GM19455 (cell line): ENCODE results near the gene ZMIZ1.
A peak's percentile ranks its signal among the peaks of the same experiment; 100 is the strongest.

Experiments used
- ATAC-seq: cut with Tn5 transposase; IDR thresholded peaks from one replicate; pipeline ENCODE4 v1.9.1; 2021; ENCODE audit not compliant: unreplicated experiment

ZMIZ1 gene

DNA sequence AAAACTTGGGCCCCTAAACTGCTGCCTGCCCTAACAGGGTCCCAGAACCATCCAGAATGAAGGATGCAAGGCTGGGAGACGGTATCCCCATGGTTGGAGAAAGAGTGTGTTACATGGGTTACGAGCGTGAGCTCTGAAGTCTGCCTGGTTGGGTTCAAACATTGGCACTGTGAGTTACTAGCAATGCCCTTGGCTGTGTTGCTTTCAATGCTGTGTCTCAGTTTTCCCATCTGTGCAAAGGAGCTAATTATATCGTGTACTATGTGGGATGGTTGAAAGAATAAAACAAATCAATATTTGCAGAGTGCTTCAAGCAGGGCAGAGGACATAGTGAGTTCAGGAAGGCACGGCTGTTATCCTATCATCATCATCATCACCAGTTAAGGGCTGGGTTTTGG, 114.7 kb downstream of the ZMIZ1 start:
- no peak for ATAC-seq

- ATAC-seq: no peak
These were observed 115.4 kb downstream of the ZMIZ1 start for GRCh38 chr10:79184145-79184625.

DNA sequence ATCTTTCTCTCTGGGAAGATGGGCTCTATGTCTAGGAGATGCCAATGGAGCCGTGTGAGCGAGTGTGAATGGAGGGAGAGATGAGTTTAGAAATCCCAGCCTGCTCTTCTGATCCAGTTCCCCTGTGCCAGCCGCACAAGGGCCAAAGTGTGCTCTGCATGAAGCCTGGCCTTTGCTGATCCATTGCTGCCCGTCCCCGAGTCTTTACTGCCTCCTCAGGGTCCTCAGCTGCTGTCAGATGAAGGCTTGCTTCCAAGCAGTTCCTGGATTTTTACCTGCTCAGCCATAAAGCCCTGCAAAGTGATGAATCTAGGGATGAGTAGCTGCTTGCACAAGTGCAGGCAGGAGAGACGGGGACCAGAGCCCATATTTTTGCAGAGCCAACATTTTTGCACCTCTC, 115.9 kb downstream of the ZMIZ1 start:
- no peak for ATAC-seq

- ATAC-seq: no peak
These were observed 116.5 kb downstream of the ZMIZ1 start for GRCh38 chr10:79185067-79185774.

- ATAC-seq: no peak
These were observed 117.1 kb downstream of the ZMIZ1 start for GRCh38 chr10:79185796-79186374.

DNA sequence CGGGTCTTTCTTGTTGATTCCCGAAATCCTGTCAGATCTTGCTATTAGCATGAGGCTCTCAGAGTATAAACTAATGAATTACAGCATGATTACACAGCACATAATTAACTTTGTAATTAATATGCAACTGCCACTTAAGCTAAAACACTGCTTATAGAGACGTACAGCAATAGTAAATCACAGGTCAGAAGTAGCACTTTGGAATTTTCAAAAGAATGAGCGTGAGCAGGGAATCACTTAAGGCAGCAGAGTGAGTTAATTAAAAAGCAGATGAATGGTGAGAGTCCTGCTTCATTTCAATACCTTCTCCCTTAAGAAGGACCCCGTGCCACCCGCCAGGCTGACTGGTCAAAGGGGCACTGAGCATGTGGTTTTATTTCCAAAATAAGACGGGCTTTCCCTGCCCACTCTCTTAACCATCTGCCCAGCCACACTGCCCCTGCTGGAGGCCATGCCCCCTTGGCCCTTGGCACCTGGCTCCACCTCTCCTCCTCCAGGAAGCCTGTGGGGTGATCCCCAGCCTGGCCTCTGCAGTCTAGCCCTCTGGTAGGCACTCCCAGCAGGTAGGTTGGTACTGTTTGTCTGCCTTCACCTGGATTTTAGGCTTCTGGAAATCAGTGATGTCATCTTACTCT, 117.8 kb downstream of the ZMIZ1 start:
- ATAC-seq: no peak

DNA sequence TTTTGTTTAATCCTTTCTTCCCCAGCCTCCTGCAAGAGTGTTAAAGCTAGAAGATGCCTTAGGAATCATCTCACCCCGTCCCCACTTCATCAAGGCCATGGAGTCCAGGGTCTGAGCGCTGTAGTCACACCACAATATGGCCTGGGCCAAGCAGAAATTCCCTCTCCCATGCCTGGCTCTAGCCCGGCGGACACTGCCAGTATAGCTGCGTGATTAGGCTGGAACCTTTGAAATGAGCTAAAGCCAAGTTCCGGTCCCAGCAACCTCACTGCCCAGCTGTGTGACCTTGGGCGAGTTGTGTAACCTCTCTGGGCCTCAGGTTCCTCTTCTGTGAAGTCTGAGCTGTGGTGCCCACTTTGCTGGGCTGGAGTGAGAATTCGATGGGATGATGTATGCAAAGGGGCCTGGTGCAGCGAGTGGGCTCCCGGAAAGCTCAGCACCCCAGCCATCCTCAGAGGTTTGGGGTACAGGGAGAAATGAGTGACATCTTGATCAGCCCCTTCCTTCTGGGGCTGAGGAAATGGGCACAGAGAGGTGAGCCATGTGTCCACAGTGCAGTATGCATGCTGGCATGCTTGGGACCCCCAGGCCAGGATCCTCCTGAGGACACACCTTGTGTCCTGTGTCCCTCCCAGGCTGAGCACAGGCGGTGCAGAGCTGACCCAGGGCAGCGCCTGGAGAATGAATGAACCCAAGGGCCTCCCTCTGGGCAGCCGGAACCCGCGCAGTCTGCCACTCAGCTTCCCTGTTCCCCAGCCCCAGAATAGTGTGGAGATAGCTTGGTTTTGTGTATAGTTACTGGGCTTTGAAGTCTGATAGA, 118.6 kb downstream of the ZMIZ1 start:
- no peak for ATAC-seq

DNA sequence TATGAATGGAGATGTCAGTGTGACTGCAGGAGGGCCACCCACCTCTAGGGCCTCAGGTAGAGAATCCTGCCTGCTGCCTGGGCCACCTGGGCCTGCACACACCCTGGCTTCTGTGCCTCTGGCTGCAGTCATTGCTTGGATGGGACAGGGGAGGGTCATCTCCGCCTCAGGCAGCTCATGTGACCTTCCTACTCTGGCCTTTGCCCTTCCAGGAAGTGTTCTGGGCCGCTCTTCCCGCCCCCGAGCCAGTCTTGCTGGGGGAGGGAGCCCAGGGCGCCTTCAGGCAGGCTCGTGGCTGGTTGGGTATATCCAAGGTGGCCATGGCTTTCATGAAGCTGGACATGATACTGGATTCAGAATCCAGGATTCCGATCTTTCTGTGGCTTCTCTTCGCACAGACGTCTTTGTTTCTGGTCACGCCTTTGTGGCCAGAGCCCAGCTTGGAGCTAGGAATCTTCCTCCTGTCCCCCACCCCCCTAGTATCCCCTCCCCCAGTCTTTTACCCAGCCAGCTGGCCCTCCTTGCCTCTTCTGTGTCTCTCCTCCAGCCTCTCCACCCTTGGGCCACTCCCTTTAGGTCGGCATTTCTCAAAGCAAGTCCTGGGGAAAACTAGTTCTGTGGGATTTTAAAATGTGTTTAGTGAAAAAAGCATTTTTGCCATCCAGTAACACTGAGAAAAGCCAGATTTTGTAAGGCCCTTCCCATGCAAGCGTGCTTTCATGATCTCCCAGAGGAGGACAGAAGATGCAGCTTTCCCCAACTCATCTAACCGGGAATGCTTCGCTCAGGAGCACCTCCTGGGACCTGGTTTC, 119.6 kb downstream of the ZMIZ1 start:
- ATAC-seq: no peak

- ATAC-seq: no peak
These were observed 120.4 kb downstream of the ZMIZ1 start for GRCh38 chr10:79189181-79189580.

GRCh38 chr10:79189853-79190435, 121.2 kb downstream of the ZMIZ1 start:
- ATAC-seq: no peak

GRCh38 chr10:79190740-79191261, 122.0 kb downstream of the ZMIZ1 start:
- ATAC-seq: no peak

DNA sequence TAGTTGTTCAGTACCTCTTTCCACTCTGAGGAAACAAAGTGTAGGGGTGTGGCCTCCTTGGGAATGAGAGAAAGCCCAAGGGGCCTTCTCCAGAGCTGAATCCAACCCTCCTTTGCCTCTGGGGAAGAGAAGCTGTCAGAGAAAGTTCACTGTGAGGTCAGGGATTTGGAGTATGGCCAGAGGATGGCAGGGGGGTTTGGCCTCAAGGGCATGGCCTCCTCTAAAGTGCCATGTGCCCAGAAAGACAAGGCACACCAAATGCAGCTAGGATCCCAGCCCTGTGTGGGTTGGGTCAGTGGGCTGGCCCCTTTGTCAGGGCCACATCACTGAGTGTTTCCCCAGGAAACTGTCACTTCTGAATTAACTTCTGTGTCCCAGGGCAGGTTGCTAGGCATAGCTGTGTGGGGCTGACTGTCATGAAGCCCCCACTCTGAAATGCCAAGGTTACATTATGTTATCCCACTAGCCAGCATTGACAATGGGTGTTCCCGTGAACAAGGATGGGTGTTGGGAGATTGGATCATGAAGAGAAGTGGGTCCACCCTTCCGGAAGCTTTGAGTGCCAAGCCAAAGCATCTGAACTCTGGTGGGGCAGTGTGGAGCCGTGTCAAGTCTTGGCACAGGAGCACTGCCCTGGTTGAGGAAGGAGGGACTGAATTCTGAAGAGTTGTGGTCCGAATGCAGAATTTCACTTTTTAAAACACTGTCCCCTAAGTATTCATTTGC, 123.3 kb downstream of the ZMIZ1 start:
- ATAC-seq: no peak

DNA sequence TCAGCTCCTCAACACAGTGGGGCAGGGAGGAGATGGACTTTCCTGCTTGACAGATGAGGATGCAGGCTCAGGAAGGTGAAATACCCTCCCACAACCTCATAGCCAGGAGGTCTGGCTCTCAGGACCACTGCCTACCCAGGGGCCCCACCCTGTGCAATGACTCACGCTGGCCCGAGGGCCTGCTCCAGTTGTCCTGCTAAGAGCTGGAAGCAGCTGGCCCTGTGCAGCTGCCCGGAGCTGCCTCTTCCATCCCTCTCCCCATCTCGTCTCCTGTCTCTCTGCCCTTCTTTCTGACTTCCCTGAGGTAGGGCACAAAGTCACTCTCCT, 123.9 kb downstream of the ZMIZ1 start:
- no peak for ATAC-seq

GRCh38 chr10:79193694-79194382, 125.1 kb downstream of the ZMIZ1 start:
- no peak for ATAC-seq

DNA sequence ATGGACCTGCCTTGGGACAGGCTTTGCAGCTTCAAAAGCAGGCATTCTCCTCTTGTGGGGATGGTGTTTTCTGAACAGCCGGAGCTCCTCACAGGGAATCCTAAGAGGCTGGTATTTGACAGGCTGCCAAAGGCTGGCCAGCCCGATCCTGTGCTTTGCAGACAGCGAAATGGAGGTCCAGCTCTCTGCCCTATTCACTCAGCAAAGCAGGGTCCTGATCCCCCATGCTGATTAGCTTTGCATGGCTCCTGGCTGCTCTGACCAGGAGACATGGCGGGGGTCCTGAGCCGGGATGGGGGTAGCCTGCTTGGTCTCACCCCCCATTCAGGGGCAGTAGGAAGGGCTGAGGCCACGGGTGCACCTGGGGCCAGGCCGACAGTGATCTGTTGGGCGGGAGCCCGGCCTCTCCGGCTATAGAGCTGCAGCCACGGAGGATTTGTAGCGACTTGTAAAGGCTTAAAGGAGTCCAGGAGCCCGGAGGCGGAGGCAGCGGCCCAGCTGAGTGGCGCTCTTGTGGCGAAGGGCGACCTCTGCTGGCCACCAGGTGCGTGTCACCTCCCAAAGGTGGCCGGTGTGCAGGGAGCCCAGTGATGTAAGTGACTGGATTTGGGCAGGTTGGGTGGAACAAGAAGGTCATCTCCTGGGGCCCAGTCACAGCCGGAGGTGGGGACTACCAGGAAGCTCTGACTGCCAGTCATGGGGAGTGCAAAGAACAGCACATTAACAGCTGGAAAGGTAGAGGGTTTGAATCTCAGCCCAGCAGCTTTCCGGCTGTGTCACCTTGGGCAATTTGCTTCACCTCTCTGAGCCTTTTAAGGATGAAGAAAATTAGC, 126.5 kb downstream of the ZMIZ1 start:
- peak; percentile 67 for ATAC-seq

GRCh38 chr10:79196470-79197461, 128.0 kb downstream of the ZMIZ1 start:
- peak; percentile 74 for ATAC-seq

DNA sequence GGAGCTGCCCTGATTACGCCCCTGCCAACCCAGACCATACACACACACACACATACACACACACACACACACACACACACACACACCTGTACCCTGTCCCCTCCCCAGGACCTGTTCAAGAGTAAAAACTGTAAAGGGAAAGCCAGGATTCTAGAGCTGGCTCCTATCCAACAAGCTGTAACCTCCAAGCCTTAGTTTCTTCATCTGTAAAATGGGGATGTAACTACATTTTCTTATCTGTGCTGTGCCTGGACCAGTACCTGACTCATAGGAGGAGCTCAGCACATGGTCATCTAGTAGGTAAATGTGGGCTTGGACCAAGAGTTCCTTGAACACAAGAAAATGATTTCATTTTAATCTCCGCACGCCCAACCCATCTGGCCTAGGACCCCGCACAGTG, 128.8 kb downstream of the ZMIZ1 start:
- no peak for ATAC-seq
